ENCODE measurements around the gene ARL8A.

Gene ARL8A

GRCh38 chr1:202133989-202134388, 10.5 kb downstream of the ARL8A start:
- Histone ChIP-seq H3K4me3 (ENCODE audit: low read length) (no peak overlapping the region), H3K36me3 (ENCODE audit: control insufficient read depth, insufficient read depth, low read length) (peaks cover 24% of the 10 kb centered on the region), H3K4me1 (ENCODE audit: control insufficient read depth, insufficient read depth, low read length) (peaks cover 15% of the 10 kb centered on the region), H3K9ac (ENCODE audit: low read length) (no peak overlapping the region), H3K27me3 (ENCODE audit: control insufficient read depth, insufficient read depth, low read length) (no peaks in the 10 kb centered on the region), H3K27ac (ENCODE audit: low read depth, low read length) (no peak overlapping the region)

- H3K9ac ChIP-seq (ENCODE audit: low read length): no peak overlapping the region
- H3K27me3 ChIP-seq (ENCODE audit: control insufficient read depth, insufficient read depth, low read length): no peaks in the 10 kb centered on the region
- peaks cover 15% of the 10 kb centered on the region for H3K4me1 ChIP-seq (ENCODE audit: control insufficient read depth, insufficient read depth, low read length)
- no peak overlapping the region for H3K27ac ChIP-seq (ENCODE audit: low read depth, low read length)
- no peak overlapping the region for H3K4me3 ChIP-seq (ENCODE audit: low read length)
- peaks cover 24% of the 10 kb centered on the region for H3K36me3 ChIP-seq (ENCODE audit: control insufficient read depth, insufficient read depth, low read length)
These were observed 11.0 kb downstream of the ARL8A start for GRCh38 chr1:202133496-202133895.

- Histone ChIP-seq H3K36me3 (ENCODE audit: control insufficient read depth, insufficient read depth, low read length) (peaks cover 24% of the 10 kb centered on the region), H3K9ac (ENCODE audit: low read length) (peak overlapping the region; percentile 45), H3K4me1 (ENCODE audit: control insufficient read depth, insufficient read depth, low read length) (peaks cover 15% of the 10 kb centered on the region), H3K4me3 (ENCODE audit: low read length) (peak overlapping the region; percentile 19), H3K27me3 (ENCODE audit: control insufficient read depth, insufficient read depth, low read length) (no peaks in the 10 kb centered on the region), H3K27ac (ENCODE audit: low read depth, low read length) (peak overlapping the region; percentile 96)
These were observed 11.5 kb downstream of the ARL8A start for GRCh38 chr1:202133001-202133400.

- Histone ChIP-seq H3K9ac (ENCODE audit: low read length) (no peak overlapping the region), H3K4me3 (ENCODE audit: low read length) (peak overlapping the region; percentile 19), H3K27me3 (ENCODE audit: control insufficient read depth, insufficient read depth, low read length) (no peaks in the 10 kb centered on the region), H3K27ac (ENCODE audit: low read depth, low read length) (peak overlapping the region; percentile 96), H3K36me3 (ENCODE audit: control insufficient read depth, insufficient read depth, low read length) (peaks cover 19% of the 10 kb centered on the region), H3K4me1 (ENCODE audit: control insufficient read depth, insufficient read depth, low read length) (peaks cover 15% of the 10 kb centered on the region)
These were observed 12.3 kb downstream of the ARL8A start for GRCh38 chr1:202131956-202132821.

GRCh38 chr1:202130816-202131522, 13.6 kb downstream of the ARL8A start:
- peaks cover 15% of the 10 kb centered on the region for H3K4me1 ChIP-seq (ENCODE audit: control insufficient read depth, insufficient read depth, low read length)
- peaks cover 19% of the 10 kb centered on the region for H3K36me3 ChIP-seq (ENCODE audit: control insufficient read depth, insufficient read depth, low read length)
- H3K9ac ChIP-seq (ENCODE audit: low read length): no peak overlapping the region
- no peaks in the 10 kb centered on the region for H3K27me3 ChIP-seq (ENCODE audit: control insufficient read depth, insufficient read depth, low read length)
- H3K27ac ChIP-seq (ENCODE audit: low read depth, low read length): peak overlapping the region; percentile 61
- H3K4me3 ChIP-seq (ENCODE audit: low read length): no peak overlapping the region

GRCh38 chr1:202130297-202130721, 14.2 kb downstream of the ARL8A start:
- Histone ChIP-seq H3K27ac (ENCODE audit: low read depth, low read length) (peak overlapping the region; percentile 61), H3K4me1 (ENCODE audit: control insufficient read depth, insufficient read depth, low read length) (peaks cover 15% of the 10 kb centered on the region), H3K27me3 (ENCODE audit: control insufficient read depth, insufficient read depth, low read length) (no peaks in the 10 kb centered on the region), H3K4me3 (ENCODE audit: low read length) (no peak overlapping the region), H3K9ac (ENCODE audit: low read length) (no peak overlapping the region), H3K36me3 (ENCODE audit: control insufficient read depth, insufficient read depth, low read length) (peaks cover 15% of the 10 kb centered on the region)

- H3K9ac ChIP-seq (ENCODE audit: low read length): no peak overlapping the region
These were observed 14.9 kb downstream of the ARL8A start for GRCh38 chr1:202129453-202130296.

GRCh38 chr1:202127836-202128622, 16.5 kb downstream of the ARL8A start:
- H3K9ac ChIP-seq (ENCODE audit: low read length): no peak overlapping the region
- no peak overlapping the region for H3K4me3 ChIP-seq (ENCODE audit: low read length)
- H3K27me3 ChIP-seq (ENCODE audit: control insufficient read depth, insufficient read depth, low read length): no peaks in the 10 kb centered on the region
- no peak overlapping the region for H3K27ac ChIP-seq (ENCODE audit: low read depth, low read length)
- H3K4me1 ChIP-seq (ENCODE audit: control insufficient read depth, insufficient read depth, low read length): peaks cover 13% of the 10 kb centered on the region
- H3K36me3 ChIP-seq (ENCODE audit: control insufficient read depth, insufficient read depth, low read length): peaks cover 5% of the 10 kb centered on the region

More at GRCh38 chr1:202129453-202130296, 14.9 kb downstream of the ARL8A start:
- no peaks in the 10 kb centered on the region for H3K27me3 ChIP-seq (ENCODE audit: control insufficient read depth, insufficient read depth, low read length)
- H3K36me3 ChIP-seq (ENCODE audit: control insufficient read depth, insufficient read depth, low read length): peaks cover 13% of the 10 kb centered on the region
- H3K4me1 ChIP-seq (ENCODE audit: control insufficient read depth, insufficient read depth, low read length): peaks cover 15% of the 10 kb centered on the region
- no peak overlapping the region for H3K4me3 ChIP-seq (ENCODE audit: low read length)
- peak overlapping the region; percentile 61 for H3K27ac ChIP-seq (ENCODE audit: low read depth, low read length)

GRCh38 chr1:202127061-202127460, 17.5 kb downstream of the ARL8A start:
- H3K9ac ChIP-seq (ENCODE audit: low read length): no peak overlapping the region

GRCh38 chr1:202126426-202126825, 18.1 kb downstream of the ARL8A start:
- no peak overlapping the region for H3K4me3 ChIP-seq (ENCODE audit: low read length)
- H3K27me3 ChIP-seq (ENCODE audit: control insufficient read depth, insufficient read depth, low read length): no peaks in the 10 kb centered on the region
- no peak overlapping the region for H3K27ac ChIP-seq (ENCODE audit: low read depth, low read length)
- no peaks in the 10 kb centered on the region for H3K36me3 ChIP-seq (ENCODE audit: control insufficient read depth, insufficient read depth, low read length)
- H3K4me1 ChIP-seq (ENCODE audit: control insufficient read depth, insufficient read depth, low read length): no peaks in the 10 kb centered on the region
- H3K9ac ChIP-seq (ENCODE audit: low read length): no peak overlapping the region

More at GRCh38 chr1:202127061-202127460, 17.5 kb downstream of the ARL8A start:
- Histone ChIP-seq H3K4me3 (ENCODE audit: low read length) (no peak overlapping the region), H3K27me3 (ENCODE audit: control insufficient read depth, insufficient read depth, low read length) (no peaks in the 10 kb centered on the region), H3K27ac (ENCODE audit: low read depth, low read length) (no peak overlapping the region), H3K4me1 (ENCODE audit: control insufficient read depth, insufficient read depth, low read length) (peaks cover 4% of the 10 kb centered on the region), H3K36me3 (ENCODE audit: control insufficient read depth, insufficient read depth, low read length) (no peaks in the 10 kb centered on the region)

- H3K36me3 ChIP-seq (ENCODE audit: control insufficient read depth, insufficient read depth, low read length): no peaks in the 10 kb centered on the region
- H3K4me1 ChIP-seq (ENCODE audit: control insufficient read depth, insufficient read depth, low read length): no peaks in the 10 kb centered on the region
- H3K9ac ChIP-seq (ENCODE audit: low read length): no peak overlapping the region
These were observed 18.9 kb downstream of the ARL8A start for GRCh38 chr1:202125611-202126010.

More at GRCh38 chr1:202125611-202126010, 18.9 kb downstream of the ARL8A start:
- Histone ChIP-seq H3K4me3 (ENCODE audit: low read length) (no peak overlapping the region), H3K27me3 (ENCODE audit: control insufficient read depth, insufficient read depth, low read length) (no peaks in the 10 kb centered on the region), H3K27ac (ENCODE audit: low read depth, low read length) (no peak overlapping the region)

All from rectal smooth muscle tissue (tissue), 1 donor.